HG02973 (cell line): ENCODE results near the gene TAL1.

Experiments
- ATAC-seq: cut with Tn5 transposase; IDR thresholded peaks from one replicate; pipeline ENCODE4 v1.9.1; 2021; ENCODE audit warnings: moderate library complexity; ENCODE audit not compliant: unreplicated experiment

TAL1 gene

DNA sequence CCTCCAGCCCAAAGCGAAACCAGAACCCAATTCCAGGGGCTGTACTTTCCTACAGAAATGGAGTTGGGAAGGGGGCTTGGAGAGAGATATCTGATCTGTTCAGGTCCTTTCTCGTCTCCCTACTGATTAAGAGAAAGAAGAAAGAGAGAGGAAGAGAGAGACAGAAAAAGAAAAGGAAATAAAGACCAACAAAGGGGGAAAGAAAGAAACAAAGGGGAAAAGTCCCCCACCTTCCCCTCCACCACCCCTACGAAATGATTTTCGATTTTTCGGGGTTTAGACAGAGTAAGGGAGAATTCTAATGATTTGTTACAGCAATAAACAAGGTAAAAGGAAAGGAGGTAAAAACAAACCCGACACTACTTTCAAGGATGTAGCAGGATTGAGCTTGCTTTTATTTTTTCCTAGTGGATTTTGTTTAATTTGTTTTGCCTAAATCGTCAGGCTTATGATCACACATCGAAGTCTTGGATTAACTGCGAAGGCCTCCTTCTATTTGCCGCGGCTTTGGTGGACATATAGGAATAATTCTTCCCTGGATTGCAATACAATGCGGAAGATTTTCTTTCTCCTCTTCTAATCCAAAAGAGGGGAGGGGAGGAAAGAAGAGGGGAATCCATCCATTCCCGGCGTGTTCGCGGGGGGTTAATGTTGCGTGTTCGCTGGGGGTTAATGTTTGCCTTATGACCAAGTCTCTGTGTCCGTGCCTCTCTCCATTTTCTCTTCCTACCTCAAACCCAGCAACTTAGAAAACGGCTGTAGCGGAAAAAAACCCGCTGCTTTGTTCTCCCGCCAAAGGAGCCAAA is 1.9 kb downstream of the TAL1 start:
- no peak for ATAC-seq

DNA sequence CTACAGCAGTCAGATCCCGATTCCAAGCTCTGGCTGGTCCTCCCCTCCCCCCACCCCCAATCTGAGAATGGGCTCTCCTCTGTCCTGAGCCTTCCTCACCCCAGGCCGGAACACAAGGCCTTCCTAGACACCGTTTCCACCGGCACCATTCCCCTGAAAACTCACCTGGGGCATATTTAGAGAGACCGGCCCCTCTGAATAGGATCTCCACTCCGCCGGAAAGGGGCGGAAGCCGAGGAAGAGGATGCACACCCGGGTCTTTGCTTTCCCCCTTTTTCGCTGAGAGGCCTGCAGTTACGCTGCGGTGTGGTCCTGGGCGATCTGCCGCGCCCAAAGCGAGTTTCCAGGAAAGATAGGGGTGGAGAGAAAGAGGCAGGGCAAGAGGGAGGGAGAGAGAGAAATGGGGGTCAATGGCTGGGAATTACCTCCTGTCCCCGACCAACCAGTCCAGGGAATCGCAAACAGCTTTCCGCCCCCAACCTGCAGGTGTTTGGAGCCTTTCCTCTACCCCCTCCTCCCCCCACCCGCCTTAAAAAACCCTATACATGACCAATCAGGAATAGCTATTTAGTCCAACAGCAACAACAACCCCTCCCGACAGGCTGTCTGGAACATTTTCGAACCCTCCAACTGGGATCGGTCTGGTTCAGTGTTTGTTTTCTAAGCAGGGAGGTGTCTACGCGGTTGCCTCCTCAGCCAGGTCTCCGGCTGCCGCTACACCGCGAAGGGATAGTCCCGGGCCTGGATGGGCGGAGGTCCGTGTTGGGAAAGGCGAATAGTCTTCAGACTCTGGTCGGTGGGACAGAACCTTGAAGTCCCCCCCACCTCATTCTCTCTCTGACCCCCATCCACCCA is 2.8 kb downstream of the TAL1 start:
- ATAC-seq, result no peak

- no peak for ATAC-seq
Measured at GRCh38 chr1:47228644-47229030, 3.4 kb downstream of the TAL1 start.

DNA sequence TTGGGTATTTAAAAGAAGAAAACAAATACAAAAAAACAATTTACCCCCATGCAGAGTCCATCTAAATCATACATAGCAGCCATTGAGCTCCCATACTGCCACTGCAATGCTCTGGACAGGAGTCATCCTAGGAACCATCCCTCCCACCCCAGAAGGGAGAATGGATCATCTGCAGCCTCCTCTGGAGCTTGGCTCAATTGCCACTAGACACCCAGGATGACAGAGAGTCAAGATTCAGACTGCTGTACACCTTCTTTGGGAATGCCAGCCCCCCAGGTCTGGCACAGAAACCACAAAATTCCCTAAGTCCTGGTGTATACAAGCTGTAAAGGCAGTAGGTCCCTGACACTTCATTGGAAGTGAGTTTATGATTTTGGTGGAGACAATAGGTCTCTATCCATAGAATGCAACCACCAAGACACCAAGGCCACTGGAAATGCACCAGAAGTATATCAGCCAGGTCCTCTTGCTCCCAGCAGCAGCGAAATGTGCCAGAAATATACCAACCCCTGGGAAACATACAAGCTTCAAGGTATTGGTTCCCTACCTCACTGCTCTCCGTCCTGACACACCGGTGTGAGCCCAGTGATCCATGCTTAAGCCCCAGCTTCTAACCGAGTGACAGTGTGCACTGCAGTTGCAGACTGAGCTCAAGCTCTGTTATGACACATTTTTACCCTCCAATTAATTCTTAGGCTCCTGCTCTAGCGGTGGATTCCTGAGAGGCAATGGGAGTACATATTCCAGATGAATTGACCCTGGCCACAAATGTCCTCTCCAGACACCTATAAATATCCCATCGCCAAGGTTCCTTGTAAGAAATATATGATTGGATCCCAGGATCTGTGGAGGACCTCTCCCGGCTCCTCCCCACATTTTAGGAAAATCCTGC is 4.4 kb downstream of the TAL1 start:
- ATAC-seq, result no peak

DNA sequence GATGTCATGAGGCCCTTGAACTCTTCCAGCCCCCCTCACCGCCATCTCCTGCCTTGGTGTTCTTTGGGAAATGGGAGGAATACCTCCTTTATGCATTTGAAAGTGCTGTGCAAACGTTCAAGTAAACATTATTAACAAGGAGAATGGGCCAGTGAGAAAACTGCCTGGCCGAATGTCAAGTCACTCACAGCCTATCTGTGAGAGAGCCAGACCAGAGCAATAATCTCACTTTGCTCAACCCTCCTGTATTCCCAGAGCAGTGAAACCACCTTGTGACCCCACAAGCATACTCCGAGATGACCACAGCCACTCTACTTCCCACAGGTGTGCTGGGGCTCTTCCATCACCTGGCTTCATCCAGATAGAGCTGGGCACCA is 5.2 kb downstream of the TAL1 start:
- ATAC-seq, result no peak

- no peak for ATAC-seq
Measured at GRCh38 chr1:47226121-47226838, 5.7 kb downstream of the TAL1 start.

- ATAC-seq, result no peak
Measured at GRCh38 chr1:47225430-47226100, 6.5 kb downstream of the TAL1 start.

GRCh38 chr1:47224676-47225399 is 7.2 kb downstream of the TAL1 start:
- no peak for ATAC-seq

DNA sequence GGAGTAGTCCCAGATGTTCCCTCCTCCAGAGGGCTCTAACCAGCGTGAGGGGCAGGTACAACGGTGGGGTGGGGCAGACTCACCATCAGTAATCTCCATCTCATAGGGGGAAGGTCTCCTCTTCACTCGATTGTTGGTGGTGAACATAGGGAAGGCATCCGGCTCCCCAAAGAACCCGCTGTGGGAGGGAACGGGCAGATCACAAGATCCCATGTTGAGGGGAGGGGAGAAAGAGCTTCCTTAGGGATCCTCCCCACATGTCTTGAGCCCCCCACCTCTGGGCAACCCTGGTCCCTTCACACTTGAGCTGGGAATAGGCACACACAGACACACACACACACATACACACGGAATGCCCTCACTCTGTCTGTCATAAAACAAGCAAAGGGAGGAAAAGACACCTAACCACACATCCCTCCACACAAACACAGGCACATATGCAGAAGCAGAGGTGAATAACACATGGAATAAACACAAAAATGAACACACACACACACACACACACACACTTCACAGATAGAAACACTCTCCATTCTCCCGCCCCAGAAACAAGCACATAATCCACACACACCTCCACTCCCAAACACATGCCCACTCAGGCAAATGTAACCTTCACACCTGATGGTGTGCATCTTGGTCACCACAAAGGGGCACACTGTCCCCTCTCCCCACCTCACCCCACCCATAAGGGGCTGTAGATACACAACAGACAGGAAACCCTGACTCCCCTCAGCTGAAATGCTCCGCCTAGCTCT is 7.9 kb downstream of the TAL1 start:
- no peak for ATAC-seq

GRCh38 chr1:47223174-47223920 is 8.7 kb downstream of the TAL1 start:
- ATAC-seq, result no peak

DNA sequence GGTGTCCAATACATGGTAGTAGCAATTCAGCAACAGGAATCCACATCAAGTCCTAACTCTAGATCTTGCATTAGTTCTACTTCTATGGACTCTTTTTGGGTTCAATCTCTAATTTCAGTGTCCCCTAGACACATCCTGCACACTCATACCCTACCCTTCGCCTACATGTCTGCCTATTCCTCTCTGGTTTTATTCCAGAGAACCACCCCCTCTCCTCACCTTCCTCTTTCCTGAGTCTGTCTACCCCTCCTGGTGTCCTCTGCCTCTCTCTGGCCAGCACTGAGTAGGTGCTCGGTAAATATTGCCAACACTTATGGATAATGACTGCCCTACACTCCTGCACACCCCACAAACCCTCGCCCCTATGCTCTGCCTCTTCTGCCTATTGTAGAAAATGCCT is 9.5 kb downstream of the TAL1 start:
- no peak for ATAC-seq

DNA sequence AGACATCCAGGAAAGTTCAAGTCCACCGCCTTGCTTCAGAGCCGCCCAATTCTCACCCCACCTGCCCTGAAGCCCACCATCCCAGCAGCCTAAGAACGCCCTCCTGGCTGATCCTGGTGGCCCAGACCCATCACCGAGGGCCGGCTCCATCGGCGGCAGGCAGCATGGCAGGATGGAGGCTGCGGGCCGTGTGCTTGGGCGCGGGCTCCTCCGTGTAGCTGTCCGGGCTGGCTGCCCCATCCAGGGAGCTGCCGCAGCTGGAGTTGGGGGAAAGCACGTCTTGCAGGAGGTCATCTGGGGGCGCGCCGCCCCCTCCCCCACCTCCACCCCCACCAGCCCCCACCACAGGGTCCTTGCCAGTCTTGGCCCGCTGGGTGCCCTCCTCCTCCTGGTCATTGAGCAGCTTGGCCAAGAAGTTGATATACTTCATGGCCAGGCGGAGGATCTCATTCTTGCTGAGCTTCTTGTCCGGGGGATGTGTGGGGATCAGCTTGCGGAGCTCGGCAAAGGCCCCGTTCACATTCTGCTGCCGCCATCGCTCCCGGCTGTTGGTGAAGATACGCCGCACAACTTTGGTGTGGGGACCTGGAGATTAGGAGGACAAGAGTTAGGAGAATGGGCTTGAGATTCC is 12.3 kb downstream of the TAL1 start:
- no peak for ATAC-seq

DNA sequence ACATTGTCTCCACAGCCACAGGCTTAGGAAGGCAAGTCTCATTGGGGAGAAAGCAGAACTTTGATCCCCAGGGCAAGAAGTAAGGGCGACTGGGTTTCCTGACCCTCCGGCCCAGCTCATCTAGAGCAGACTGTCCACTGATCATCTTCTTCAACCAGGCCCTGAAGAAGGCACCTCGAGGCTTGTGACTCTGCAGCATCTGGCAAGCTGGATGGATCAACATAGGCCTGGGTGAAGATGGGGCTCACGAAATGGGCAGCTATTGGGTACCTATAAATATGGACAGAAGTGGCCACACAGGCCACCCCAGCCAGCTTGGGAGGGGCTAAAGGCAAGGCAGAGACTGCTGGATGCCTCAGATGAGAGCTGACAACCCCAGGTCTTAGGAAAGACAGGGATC is 13.0 kb downstream of the TAL1 start:
- no peak for ATAC-seq

- no peak for ATAC-seq
Measured at GRCh38 chr1:47216278-47217059, 15.6 kb downstream of the TAL1 start.

DNA sequence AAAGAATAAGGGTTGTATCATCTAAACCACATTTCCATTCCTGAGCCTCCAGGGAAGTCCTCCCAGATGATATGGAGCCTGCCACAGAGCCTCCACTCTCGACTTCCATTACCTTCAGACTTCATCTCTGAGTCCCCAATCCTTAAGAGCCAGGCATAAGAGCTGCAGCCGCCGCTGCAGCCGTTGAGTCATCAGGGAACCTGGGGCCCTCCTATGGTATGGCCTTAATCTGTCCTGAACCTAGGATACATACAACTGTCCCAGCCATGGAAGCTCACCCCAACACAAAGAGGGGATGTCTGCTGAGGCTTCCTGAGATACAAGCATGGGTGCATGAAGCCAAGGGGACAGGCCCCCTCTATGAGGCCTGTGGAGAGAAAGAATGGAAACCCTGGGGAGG is 16.3 kb downstream of the TAL1 start:
- ATAC-seq, result no peak

DNA sequence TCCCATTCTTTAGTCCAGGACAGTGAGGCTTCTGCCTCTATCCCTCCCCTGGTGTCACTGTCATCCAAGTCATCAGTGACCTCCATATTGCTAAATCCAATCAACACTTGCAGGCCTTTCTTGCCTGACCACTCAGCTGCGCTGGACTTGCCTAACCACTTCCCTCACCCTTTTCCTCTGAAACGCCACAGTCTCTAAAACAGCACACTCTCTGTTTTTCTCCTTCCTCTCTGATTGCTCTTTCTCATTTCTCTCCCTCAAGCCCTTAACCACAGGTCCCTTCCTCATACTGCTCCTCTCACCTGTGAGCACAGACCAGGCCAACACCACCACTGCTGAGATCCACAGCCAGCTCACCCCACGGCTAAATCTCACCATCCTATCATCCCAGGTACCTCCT is 17.5 kb downstream of the TAL1 start:
- ATAC-seq, result no peak
